ENCODE data around the gene HMOX2.

DNA sequence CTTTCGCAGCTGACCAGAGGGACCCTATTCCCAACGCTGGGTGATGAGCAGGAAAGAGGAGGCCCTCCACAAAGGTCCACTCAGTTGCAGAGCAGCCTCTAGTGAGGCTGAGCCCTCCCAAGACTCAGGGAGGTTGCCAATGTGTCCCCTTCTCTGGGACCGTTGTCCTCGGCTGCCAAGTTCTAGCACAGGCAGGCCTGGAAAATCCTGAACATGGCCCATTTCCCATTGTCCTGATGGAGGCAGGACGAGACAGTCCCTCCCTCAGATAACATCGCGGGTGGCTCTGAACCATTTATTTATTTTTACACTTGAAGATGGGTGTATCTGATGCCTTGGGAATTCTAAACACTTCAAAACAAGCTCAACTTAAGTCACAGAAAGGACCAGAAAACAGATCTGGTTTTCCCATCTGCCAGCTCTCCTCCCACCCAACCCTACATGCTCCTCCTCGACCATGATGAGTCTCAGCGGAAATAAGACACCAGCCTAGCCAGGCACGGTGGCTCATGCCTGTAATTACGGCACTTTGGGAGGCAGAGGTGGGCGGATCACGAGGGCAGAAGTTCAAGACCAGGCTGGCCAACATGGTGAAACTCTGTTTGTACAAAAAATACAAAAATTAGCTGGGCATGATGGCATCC, 49.6 kb downstream of the HMOX2 start:
- TF ChIP-seq, protein P1, sequence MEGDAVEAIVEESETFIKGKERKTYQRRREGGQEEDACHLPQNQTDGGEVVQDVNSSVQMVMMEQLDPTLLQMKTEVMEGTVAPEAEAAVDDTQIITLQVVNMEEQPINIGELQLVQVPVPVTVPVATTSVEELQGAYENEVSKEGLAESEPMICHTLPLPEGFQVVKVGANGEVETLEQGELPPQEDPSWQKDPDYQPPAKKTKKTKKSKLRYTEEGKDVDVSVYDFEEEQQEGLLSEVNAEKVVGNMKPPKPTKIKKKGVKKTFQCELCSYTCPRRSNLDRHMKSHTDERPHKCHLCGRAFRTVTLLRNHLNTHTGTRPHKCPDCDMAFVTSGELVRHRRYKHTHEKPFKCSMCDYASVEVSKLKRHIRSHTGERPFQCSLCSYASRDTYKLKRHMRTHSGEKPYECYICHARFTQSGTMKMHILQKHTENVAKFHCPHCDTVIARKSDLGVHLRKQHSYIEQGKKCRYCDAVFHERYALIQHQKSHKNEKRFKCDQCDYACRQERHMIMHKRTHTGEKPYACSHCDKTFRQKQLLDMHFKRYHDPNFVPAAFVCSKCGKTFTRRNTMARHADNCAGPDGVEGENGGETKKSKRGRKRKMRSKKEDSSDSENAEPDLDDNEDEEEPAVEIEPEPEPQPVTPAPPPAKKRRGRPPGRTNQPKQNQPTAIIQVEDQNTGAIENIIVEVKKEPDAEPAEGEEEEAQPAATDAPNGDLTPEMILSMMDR (IDR thresholded peaks at IDR 0.05; ENCODE audit: borderline replicate concordance, extremely low read depth, low read length, poor library complexity, severe bottlenecking): no peak
- no peak for TF ChIP-seq EZH2 (IDR thresholded peaks at IDR 0.05; ENCODE audit: borderline replicate concordance, low read depth, low read length, severe bottlenecking)

Measured in DND-41 (cell line).